Measurements from ENCODE around the gene TDRD9. TPM values are rescaled to one million over a fixed set of nuclear protein-coding genes. Genes with fewer than 3 reads are reported as not detected.

The TDRD9 gene
- total RNA-seq, 1 donor from 2014 or later = not detected

DNA sequence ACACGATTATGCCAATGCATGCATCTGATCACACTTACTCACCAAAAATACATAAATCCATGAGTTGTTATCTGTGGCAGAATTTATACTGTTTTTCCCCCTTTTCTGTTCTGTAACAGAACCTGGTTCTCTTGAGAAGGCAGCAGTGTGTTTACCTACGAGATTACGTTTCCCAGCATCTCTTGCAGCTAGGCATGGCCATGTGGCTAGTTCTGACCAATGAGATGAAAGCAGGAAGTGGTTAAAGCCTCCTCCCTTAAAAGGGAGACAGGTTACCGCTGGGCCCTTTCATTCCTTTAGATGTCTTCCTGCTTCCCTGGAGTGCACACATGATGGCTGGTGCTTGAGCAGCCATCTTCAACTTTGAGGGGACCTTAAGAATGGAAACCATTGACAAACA, 145.5 kb downstream of the TDRD9 start:
- H3K27me3 Mint-ChIP-seq (ENCODE audit: unreplicated experiment) = peaks cover 1% of the 10 kb centered on the region
- DNase-seq (ENCODE audit: low spot score) = no peak
- H3K27ac Mint-ChIP-seq (ENCODE audit: unreplicated experiment) = no peak overlapping the region
- H3K9me3 Mint-ChIP-seq (ENCODE audit: unreplicated experiment) = no peaks in the 10 kb centered on the region
- no peak overlapping the region for H3K4me3 Mint-ChIP-seq (ENCODE audit: unreplicated experiment)
- no peaks in the 10 kb centered on the region for H3K4me1 Mint-ChIP-seq (ENCODE audit: unreplicated experiment)
- H3K36me3 Mint-ChIP-seq (ENCODE audit: low read depth, unreplicated experiment) = peaks cover 4% of the 10 kb centered on the region
- TF ChIP-seq, protein P1, sequence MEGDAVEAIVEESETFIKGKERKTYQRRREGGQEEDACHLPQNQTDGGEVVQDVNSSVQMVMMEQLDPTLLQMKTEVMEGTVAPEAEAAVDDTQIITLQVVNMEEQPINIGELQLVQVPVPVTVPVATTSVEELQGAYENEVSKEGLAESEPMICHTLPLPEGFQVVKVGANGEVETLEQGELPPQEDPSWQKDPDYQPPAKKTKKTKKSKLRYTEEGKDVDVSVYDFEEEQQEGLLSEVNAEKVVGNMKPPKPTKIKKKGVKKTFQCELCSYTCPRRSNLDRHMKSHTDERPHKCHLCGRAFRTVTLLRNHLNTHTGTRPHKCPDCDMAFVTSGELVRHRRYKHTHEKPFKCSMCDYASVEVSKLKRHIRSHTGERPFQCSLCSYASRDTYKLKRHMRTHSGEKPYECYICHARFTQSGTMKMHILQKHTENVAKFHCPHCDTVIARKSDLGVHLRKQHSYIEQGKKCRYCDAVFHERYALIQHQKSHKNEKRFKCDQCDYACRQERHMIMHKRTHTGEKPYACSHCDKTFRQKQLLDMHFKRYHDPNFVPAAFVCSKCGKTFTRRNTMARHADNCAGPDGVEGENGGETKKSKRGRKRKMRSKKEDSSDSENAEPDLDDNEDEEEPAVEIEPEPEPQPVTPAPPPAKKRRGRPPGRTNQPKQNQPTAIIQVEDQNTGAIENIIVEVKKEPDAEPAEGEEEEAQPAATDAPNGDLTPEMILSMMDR (IDR thresholded peaks at IDR 0.05; ENCODE audit: unreplicated experiment) = no peak

DNA sequence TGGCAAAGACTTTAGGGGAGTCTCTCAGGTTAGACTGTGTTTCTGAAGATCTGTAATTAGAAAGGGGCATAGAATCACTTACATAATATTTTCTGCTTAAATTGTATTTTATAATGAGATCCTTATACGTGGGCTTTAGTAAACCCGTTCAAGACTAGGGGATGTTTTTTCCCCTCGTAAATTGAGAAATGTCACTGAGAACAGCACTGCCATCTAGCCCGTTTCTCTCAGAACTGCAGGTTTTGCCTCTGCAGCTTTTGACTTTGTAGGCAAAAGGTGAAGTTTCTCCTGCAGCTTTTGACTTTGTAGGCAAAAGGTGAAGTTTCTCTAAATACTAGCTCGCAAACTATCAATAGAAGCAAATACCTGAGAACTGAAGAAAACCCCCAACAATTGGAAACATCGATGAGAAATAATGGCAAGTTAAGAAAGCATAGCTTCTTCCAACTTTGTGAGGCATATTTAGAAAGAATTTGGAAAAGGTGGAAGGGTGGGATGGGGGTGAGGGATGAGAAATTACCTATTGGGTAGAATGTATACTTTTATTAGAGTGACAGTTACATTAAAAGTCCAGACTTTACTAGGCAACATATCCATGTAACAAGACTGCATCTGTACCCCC, 147.4 kb downstream of the TDRD9 start:
- Mint-ChIP-seq H3K4me1 (ENCODE audit: unreplicated experiment) (no peaks in the 10 kb centered on the region), H3K4me3 (ENCODE audit: unreplicated experiment) (no peak overlapping the region), H3K27me3 (ENCODE audit: unreplicated experiment) (peaks cover 1% of the 10 kb centered on the region), H3K27ac (ENCODE audit: unreplicated experiment) (no peak overlapping the region), H3K9me3 (ENCODE audit: unreplicated experiment) (no peaks in the 10 kb centered on the region), H3K36me3 (ENCODE audit: low read depth, unreplicated experiment) (peaks cover 4% of the 10 kb centered on the region)
- TF ChIP-seq, protein P1 (IDR thresholded peaks at IDR 0.05; ENCODE audit: unreplicated experiment) = no peak
- DNase-seq (ENCODE audit: low spot score) = peak; percentile 34

DNA sequence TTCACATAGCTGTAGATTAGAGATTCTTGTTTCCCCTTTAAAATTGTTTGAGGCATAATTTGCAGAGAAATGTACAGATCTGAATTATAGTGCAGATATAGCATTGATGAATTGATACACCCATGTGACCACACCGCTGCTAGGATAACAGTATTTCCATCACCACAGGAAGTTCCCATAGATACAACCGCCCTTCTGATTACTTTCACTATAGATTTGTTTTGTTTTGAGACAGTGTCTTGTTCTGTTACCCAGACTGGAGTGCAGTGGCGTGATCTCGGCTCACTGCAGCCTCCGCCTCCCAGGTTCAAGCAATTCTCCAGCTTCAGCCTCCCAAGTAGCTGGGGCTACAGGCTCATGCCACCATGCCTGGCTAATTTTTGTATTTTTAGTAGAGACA, 148.5 kb downstream of the TDRD9 start:
- Mint-ChIP-seq H3K4me1 (ENCODE audit: unreplicated experiment) (no peaks in the 10 kb centered on the region), H3K36me3 (ENCODE audit: low read depth, unreplicated experiment) (peaks cover 4% of the 10 kb centered on the region), H3K27me3 (ENCODE audit: unreplicated experiment) (peaks cover 1% of the 10 kb centered on the region), H3K9me3 (ENCODE audit: unreplicated experiment) (no peaks in the 10 kb centered on the region), H3K4me3 (ENCODE audit: unreplicated experiment) (no peak overlapping the region), H3K27ac (ENCODE audit: unreplicated experiment) (peak overlapping the region; percentile 36)
- TF ChIP-seq, protein P1 (IDR thresholded peaks at IDR 0.05; ENCODE audit: unreplicated experiment) = no peak
- no peak for DNase-seq (ENCODE audit: low spot score)

DNA sequence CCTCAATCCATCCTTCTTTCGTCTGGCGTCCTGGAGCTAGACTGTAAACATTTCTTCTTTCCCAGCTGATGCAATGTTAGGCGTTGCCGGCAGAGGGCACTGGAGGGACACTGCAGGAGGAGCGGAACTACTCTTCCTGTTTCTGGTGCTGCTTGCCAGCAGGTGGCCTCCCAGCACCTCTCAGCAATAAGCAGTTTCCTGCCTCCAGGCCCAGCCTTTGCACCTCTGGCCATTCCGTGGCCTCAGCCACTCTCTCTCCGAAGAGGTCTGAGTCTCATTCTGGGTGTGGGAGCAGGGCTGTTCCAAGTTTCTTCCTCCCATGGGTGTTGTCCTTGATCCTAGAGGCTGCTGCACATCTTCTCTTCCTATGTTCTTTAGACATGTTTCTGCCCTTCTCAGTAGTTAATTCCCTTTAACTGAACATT, 149.8 kb downstream of the TDRD9 start:
- Mint-ChIP-seq H3K36me3 (ENCODE audit: low read depth, unreplicated experiment) (peaks cover 4% of the 10 kb centered on the region), H3K27me3 (ENCODE audit: unreplicated experiment) (peaks cover 4% of the 10 kb centered on the region), H3K4me1 (ENCODE audit: unreplicated experiment) (no peaks in the 10 kb centered on the region), H3K9me3 (ENCODE audit: unreplicated experiment) (no peaks in the 10 kb centered on the region), H3K4me3 (ENCODE audit: unreplicated experiment) (no peak overlapping the region), H3K27ac (ENCODE audit: unreplicated experiment) (no peak overlapping the region)
- DNase-seq (ENCODE audit: low spot score) = peak; percentile 90
- TF ChIP-seq, protein P1 (IDR thresholded peaks at IDR 0.05; ENCODE audit: unreplicated experiment) = peak; percentile 99

DNA sequence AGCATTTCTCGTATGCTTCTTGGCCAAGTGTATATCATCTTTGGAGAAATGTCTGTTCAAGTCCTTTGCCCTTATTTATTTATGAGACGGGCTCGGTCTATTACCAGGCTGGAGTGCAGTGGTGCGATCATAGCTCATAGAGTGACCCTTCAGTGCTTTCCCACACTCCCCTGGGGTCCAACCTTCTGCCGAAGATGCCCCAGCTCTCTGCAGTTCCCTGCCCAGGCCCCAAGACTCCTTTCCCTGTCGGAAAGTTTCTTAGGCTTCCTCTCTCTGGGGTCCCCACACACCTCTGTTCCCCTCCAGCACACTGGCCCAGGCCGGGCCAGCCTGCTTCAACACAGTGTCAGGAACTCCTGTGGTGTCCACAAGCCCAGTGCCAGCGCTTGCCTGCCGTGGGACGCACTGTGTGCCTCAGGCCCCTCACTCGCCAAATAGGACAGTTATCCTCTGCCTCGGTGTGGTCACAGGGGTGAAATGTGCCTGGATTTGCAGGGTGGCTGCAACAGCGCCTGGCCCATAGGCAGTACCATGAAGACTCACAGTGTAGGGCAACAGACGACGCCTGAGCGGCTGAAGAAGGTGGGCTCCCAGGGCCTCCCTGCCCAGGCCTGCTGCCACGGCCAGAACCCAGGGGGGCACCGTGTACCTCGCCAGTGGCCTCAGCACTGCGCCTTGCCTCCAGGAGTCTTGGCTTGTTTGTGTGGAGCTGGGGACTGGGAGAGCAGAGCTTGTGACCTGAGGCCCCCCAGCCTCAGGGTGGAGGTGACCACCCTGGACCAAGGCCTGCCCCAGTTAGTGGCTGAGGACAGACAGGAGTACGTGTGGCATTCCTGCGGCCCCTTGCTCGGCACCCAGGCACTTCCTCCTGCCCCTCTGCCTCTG, 152.4 kb downstream of the TDRD9 start:
- no peak overlapping the region for H3K4me3 Mint-ChIP-seq (ENCODE audit: unreplicated experiment)
- H3K27ac Mint-ChIP-seq (ENCODE audit: unreplicated experiment) = no peak overlapping the region
- DNase-seq (ENCODE audit: low spot score) = no peak
- H3K9me3 Mint-ChIP-seq (ENCODE audit: unreplicated experiment) = no peaks in the 10 kb centered on the region
- H3K4me1 Mint-ChIP-seq (ENCODE audit: unreplicated experiment) = peaks cover 2% of the 10 kb centered on the region
- H3K36me3 Mint-ChIP-seq (ENCODE audit: low read depth, unreplicated experiment) = peaks cover 3% of the 10 kb centered on the region
- H3K27me3 Mint-ChIP-seq (ENCODE audit: unreplicated experiment) = peaks cover 10% of the 10 kb centered on the region
- TF ChIP-seq, protein P1 (IDR thresholded peaks at IDR 0.05; ENCODE audit: unreplicated experiment) = no peak
